RPMI7951 (cell line): ENCODE measurements around the gene TBC1D4. TPM values are rescaled to one million over a fixed set of nuclear protein-coding genes. Genes with fewer than 3 reads are reported as not detected.

ENCODE experiments used
- DNase-seq: peaks from one replicate; pipeline ENCODE4 v3.0.0-alpha.2; 2012; ENCODE audit warnings: low read depth
- total RNA-seq: library from RNA; depleted of rRNA; stranded (reverse); fragments of >200 nt; shearing (Covaris generic); gene quantifications from 2 replicates; pipeline ENCODE4 v1.2.3, GENCODE V29; 2014

TBC1D4 gene
- total RNA-seq, 1 experiment from 2014 or later = 16.7 TPM

DNA sequence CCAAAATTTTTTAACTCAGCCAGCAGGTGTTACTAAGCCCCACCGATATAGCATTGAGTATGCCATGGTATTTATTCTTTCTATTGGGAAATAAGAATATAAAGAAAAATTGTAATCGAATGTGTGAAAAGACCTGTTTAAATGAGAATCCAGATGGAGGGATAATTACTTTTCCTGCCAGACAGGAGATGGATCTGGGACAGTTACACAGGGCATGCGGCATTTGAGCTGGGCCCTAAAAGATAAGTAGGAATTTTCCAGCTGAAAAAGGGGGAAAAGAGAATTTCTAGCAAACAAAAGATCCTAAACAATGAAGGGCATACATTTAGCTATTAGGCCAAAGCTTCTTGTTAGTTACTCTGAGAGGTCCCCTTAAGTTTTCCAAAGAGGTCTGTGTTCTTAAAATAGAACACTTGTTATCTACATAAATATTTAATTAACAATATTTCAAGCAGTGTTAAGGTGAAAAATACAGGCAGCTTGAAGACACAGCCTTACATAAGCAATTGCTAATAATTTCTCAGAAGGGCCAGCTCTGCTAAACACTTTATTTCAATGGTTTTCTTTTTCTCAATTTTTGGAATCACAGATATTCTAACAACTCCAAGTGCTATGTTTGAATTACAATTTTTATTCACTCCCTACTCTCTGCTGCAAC, 63.7 kb downstream of the TBC1D4 start:
- no peak for DNase-seq

DNA sequence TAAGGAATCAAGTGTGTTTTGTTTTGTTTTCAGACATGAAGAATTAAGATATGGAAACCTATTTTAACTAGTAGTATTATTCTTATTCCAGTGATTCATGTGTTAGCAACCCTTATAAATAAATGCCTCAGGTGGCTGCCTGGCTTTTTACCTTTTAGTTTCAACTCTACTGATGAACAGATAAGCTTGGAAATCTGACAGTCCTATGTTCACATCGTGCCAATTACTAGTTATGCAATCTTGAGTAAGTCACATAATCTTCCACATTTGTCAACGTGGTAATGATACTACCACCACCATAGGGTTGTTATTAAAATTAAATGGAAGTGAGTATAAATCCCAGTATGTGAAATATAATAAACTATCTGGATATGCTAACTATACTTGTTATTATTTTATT, 64.3 kb downstream of the TBC1D4 start:
- no peak for DNase-seq

DNA sequence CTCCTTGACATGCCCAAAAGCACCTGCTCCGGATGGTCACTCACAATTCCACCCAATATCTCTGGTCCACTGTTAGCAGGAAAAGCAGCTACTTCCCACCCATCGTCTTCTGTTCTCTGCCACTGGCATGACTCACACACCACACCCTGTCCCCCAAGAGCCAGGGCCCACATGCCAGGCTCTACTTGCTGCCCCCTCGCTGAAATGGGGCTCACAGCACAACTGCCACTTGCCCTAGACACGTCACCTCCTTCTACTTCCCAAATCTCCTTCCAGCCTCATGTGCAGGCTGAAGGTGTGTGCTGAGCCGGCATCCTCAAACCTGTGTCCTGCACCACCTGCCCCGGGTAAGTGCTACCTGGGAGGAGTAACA, 65.0 kb downstream of the TBC1D4 start:
- DNase-seq = peak; percentile 31

DNA sequence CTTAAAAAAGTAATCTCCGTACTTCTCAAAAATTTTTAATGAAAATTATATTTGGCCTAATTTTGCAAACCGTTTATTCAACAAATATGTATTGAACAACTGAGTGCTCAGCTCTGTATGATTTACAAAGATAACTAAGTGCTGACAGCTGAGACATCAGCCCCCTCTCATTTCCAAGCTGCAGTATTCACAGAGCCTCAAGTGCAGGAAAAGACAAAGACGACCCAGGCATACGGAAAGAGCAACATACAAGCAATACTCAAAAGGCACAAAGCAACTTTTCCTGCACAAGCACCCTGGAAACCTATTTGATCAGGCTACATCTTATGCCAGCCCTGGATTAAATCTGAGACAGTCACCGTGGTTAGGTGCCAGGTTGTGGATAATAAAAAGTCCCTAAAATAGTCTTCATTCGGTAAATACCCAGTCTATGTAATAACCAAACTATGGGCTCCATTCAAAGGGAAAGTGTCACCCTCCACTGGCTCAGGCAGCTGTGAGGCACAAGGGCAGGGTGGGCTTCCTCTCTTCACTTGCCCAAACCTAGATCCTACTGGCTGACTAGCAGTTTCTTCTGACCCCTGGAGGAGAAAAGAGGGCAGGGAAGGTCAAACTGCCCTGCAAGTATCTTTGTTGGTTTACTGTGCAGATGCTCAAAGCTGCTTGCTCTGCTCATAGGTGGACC, 65.5 kb downstream of the TBC1D4 start:
- no peak for DNase-seq

DNA sequence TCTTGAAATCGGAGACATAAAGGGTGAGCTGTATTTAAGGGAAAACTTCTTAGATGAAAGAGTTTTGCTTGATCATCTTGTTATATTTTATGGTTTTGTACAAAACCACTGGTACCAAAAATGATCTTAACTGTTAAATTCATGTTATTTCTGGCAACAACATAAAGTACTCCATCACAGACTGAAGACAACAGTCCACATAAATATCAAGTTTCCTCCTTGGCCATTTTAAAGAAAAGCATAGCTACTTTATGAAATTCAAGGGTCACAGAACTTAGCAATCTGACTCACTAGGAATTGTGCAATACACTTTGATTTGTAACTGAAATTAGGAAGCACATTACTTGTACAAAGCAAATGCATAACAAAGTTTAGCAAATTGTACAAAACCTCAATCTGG, 66.3 kb downstream of the TBC1D4 start:
- peak; percentile 69 for DNase-seq

DNA sequence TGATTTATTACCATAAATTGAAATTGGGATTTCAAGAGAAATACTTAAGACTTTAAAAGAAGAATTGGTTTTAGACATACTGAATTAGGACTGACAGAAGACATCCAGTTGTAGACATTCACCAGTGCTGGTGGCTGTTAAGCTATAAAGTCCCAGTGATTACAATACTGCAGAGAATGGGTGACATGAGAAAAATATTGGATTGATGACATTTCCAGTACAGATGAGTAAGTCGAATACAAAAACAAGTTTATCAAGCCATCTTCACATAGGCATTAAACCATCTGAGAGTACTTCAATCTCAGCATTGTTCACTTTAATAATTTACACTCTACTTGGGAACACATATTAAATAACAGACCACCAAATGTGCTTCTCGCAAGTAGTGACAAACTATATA, 66.8 kb downstream of the TBC1D4 start:
- no peak for DNase-seq

DNA sequence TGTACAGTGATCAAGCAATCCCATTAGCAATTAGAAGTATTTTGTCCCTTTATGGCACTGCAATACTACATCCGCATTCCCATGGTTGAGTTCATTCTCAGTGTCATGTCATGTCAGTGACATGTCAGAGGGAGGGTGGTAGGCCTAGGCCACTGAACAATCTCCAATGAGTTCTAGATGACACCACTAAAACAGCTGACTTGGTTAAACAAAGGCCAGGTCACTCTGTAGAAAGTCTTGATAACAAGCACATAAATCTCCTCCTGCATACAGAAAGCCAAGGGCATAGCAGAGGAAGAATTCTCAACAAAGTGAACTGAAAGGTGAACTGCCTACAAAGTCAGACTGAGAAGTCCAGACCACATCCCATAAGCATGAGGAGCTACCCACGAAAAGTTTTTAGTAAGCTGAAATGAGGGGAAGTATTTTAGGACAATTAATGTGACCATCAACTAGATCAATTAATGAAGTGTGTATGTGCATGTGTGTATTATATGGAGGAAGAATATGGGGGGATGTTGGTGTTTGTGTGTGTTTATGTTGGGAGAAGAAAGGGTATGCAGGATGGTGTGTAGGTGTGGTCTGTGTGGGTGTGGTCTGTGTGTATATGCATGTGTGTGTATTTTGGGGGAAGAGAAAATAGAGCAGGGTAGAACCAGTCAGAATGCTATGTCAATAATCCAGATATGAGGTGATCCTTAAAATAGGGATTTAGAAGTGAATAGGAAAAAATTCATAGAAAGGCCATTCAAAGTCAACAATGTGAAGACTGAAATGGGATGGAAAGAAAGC, 67.7 kb downstream of the TBC1D4 start:
- DNase-seq = no peak

DNA sequence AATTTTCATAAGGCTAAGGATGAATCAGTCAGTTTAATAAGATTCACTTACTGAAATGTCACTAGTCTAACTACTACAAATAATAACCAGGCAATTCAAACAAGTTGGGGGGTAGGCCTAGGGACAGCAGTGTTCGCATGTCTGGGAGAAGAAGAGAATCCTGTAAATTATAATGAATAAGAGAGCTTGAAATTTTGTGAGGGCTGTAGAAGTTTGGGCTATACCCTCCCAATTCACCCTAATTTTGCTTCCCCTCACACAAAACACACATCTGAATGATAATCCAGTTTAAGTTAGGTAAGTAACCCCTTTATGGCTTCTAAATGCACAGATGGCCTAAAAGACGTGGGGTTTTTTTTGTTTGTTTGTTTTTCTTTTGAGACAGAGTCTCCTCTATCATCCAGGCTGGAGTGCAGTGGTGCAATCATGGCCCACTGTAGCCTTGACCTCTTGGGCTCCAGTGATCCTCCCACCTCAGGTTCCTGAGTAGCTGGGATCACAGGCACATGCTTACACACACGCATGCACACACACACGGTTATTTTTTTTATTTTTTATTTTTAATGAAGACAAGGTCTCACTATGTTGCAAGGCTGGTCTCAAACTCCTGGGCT, 69.9 kb downstream of the TBC1D4 start:
- no peak for DNase-seq

DNA sequence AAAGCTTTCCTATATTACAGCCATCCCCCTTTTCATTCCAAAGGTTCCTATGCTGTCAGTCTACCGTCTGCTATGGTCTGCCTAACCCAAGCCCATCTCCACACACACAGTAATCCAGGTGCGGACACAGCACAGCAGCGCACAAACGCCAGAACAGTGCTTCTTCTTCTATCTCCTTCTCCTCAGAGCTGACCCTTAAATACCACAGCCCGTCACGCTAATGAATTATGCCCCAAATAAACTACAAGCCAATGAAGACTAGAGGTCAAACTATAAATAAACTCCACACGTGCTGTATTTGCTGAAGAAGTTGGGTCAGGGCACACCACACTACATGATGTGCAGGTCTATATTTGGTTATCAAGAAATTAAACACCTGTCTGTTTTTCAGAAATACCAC, 71.8 kb downstream of the TBC1D4 start:
- DNase-seq = no peak

DNA sequence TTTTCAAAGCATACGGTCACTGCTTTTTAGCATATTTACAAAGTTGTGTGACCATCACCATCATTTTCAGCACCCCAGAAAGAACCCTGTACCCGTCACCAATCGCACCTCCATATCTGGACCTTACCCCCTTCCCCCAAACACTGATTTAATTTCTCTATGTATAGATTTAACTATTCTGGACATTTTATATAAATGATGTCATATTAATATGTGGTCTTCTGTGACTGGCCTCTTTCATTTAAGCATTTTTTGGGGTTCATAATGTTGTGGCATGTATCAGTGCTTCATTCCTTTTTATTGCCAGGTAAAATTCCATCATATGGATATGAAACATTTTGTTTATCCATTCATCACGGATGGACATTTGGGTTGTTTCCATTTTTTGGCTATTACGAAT, 74.0 kb downstream of the TBC1D4 start:
- no peak for DNase-seq

DNA sequence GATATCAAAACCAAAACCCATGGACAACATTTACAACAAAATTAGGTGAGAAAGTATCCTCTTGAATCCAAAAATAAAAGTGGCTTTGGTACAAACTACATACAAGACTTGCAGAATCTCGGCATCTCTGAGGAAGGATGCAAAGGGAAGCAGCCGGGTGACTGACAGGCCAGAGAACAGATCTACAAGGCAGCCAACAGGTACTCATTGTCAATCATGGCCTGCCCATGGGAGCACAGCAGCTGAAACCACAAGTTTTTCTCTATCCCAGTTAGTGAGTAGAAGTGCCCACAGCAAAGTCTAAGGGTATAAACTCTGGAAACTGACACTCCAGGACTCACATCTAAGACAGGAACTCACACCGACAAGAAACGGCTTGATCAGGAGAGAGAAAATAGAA, 74.5 kb downstream of the TBC1D4 start:
- no peak for DNase-seq

DNA sequence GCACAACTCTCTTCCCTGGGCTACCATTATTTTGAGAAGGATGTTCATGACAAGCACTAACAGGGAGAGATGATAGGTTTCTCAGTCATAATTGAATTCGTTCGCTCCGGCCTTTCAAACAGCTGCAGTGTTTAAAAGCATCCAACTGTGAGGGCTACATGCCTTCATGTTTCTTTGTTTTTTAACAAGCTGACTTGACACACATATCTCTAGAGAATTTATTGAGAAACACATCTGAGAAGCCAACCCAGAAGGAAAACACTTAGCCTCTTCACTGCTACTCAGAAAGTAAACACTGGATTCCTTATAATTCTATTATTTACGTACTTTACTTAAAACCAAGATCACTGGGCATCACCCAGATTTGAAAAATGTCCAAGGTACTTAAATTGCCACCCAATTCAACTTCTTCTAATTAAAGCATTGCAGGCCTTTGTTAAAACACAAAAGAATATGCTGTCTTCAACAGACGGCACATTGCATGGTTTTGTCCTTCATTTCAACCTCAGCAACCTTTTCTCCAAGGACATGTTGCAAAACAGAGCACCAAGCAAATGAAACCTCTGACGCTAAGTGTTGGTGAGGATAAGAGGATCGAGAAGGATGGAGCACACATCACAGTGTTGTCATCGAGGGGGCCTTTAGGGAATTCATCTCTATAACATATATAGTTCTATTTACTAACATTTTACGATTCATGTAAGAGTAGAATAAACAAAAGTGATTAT, 75.8 kb downstream of the TBC1D4 start:
- no peak for DNase-seq

DNA sequence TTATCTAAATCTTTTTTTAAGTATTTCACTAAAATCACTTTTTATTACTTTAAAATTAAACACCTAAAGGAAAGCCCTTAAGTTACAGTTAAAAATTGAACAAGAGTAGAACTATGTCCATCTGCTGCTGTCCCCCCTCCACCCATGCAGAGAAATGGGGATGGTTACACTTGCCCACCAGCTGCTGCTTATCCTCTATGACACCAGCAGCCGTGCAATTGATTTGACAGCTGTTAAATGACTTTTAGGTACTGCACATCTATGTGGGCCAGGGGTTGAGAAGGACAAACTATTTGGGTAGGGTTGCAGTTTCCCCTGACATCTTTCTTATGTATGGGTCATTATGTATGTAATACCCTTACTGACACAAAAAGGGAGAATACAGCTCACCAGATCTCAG, 77.2 kb downstream of the TBC1D4 start:
- DNase-seq = no peak

DNA sequence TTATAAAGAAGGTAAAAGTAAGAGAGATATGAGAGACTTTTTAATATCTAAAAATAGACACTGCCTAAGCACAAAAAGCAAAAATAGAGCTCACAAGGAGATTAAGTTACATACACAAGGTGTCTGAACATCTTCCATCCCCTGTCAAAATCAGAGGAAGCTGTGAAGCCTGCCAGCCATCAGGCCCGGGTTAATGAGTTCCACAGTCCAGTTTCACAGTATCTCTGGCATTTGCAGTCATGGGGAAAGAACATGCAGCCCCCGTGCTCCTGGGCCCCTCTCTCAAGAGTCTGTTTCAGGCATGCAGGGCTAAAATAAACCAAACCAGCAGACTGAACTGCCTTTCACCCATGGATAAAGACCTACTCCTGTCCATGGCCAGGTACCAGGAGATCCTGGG, 79.2 kb downstream of the TBC1D4 start:
- no peak for DNase-seq

DNA sequence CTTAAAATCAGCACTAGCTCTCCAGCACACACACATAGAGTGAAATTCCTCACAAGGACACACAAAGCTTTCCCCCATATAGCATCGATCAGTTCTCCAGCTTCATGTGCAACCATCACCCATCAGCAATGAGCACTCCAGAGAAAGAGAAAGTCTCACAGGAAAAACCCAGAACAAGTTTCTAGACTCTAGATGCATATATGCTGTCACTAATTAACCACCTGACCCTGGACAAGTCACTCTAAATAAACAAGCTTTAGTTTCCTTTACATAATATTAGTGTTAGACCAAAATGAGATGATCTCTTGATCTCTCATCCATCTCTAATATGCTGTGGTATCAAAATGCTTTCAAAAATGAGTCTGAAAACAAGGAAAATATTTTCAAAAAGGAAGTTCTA, 81.2 kb downstream of the TBC1D4 start:
- no peak for DNase-seq

DNA sequence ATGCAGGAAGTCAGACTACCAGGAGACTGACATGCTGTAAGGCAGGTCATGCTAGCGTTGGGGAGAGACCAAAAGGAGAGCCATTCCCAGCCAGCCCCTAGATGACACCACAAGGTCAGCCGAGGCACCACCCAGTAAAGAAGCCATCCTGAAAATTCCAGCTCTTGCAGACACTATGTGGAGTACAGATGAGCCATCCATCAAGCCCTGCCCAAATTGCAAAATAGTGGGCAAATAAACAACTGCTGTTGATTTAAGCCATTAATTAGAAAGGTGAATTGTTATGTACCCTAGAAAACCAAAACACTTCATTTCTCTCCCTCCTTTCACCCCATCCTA, 82.1 kb downstream of the TBC1D4 start:
- DNase-seq = no peak

DNA sequence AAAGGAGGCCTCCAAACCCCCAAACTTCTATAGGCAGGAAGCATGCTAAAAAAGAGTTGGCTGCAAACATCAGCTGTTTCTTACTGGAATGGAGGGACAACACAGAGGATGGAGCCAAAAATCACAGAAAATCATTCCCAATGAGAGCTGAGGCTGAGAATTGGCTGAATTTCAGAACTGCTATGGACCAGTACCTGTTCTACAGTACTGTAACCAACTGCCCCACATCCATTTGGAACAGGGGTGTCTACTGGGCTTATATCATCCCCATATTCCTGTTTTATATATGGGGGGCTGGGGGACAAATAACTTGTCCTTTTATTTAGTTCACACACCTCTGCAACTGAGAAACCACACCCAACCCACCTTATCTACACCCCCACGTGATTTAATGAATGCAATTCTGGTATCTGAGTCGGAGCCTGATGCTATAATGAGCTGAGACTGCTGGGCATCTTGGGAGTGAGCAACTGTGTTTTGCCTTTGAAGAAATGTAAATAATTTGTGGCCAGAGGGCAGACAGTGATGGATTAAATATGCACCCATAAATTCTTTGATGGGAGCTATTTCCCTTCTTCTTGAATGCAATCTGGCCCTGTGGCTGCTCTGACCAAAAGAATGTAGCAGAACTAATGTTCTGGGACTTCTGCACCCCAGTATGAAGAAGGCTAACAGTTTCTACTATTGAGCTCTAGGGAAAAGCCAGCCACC, 82.6 kb downstream of the TBC1D4 start:
- peak; percentile 73 for DNase-seq

DNA sequence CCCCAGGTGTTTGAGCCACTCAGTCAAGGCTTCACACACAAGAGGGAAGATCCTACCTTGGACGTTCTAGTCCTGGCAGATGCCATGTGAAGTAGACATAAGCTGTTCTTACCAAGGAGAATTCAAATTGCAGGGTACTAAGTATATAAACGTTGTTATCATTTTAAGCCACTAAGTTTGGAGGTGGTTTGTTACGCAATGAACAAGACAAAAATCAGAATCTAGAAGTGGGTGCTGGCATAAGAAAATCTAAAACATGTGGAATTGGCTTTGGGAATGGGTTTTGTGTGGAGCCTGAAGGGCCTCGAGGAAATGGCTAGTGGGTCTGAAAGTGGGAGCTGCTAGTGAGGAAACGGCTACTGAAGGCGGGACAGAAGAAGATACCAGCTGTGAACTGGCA, 83.9 kb downstream of the TBC1D4 start:
- DNase-seq = no peak

DNA sequence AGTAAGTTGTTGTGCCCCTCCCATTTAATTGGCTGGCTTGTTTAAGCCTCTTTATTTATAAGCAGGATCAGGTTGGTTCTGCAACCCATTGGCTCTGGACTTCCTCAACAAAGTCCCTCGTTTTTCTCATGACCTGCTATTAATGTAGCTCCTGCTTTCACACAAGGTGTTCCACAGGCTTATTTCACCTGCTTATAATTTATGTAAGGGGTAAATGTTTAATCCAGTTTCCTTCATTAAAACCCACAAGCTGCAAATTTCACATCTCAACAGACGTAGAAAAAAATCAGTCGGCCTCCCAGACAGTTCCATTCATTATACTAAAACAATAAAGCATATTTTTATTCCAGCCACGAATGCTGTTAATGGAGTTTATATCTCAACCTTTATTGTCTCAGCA, 86.1 kb downstream of the TBC1D4 start:
- DNase-seq = no peak

DNA sequence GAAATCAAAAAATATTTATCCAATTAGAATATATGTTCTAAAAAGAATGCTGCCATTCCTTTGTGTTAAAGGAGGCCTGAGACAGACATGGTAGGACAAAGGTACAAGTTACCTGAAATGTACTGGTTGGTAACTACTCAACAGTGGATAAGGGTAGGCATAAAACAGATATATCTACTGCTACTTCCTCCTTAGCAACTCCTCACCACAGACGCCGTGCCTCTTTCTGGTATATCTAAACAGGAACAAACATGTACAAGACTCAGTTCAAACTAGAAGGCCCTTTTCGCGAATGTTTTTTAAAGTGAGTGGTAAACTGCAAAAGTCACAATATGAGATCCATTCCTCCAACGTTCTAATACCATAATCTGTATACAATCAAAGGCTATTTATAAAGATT, 86.9 kb downstream of the TBC1D4 start:
- DNase-seq = no peak

DNA sequence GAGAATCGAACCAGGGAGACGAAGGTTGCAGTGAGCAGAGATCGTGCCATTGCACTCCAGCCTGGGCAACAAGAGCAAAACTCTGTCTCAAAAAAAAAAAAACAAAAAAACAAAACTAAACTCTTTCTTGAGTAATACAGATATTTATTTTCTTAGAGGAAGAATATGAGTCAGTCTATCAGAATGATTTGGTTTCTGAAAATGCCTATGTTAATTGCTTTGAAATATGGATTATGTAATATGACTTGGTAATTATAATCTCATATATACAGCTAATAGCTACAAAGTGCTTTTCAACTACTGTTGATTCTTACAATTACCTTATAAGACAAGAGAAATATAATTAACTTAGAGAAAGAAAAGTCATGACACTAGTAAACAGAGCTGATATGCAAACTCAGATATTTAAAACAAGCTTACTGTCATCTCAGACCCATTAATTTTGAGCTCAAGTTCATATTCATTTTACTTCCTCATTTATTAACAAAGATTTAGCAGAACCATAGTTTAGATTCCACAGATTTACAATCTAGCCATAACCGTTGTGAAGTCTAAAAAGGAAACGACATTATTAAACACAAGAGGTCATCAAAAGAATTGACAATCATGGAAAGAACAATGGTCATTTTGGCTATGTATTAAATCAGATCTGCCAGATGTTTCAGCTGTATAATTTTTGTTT, 88.0 kb downstream of the TBC1D4 start:
- DNase-seq = no peak
